D721Med (cell line): ENCODE measurements around the gene ATP13A5.
A peak's percentile ranks its signal among the peaks of the same experiment; 100 is the strongest.

Source experiments
- DNase-seq: peaks from one replicate; pipeline ENCODE4 v3.0.0; 2011; ENCODE audit warnings: low spot score; ENCODE audit not compliant: insufficient read length
- FAIRE-seq: peaks from 2 replicates; lab custom pipeline; 2011; peaks lifted over from hg19 to GRCh38; lab: Jason Lieb, UNC
- TF ChIP-seq, protein P1 (sequence below): IDR thresholded peaks from 2 replicates; pipeline ENCODE4 v1.5.1; 2012; ENCODE audit warnings: mild to moderate bottlenecking, control low read depth; ENCODE audit not compliant: insufficient read depth; ENCODE audit errors: missing control alignments

ATP13A5 gene

DNA sequence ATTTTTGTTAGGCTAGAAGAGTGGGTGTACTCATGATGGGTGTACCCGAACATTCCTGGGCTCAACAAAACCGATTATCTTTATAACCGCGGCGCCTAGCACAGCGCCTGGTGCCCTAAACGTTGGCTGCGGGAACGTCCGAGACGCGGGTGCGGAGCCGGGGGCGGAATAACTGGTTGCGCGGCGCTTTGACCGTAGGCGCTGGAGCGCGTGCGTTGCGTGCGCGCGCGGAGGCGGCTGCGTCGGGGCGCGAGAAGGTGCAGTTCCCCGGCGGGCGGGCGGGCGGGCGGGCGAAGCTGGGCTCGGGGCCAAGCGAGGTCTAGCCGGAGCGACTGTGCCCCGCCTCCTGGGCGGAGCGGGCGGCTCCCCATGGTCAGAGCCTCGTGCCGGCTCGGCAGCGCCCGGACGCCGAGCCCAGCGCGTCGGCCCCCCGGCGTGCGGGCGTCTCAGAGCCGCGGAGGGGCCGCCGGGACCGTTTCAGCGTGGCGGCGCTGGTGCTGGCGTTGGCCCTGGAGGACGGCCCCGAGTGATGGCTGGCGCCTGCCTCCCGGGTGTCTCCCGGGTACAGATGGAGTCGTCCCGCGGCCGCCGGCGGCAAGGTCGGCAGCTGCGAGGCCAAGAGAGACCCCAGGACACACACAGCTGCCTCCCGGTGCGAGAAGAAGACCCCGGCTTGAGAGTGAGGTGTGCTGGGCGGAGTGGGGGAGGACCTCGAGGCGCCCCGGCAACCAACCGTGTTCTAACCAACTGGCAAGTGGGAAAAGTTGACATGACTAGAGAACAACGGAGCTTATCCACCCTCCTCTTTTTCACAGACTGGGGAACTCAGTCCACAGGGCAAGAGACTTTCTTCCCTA, 137.5 kb downstream of the ATP13A5 start, which contains the start of gene PLAAT1:
TSS of gene PLAAT1 (plus strand) at position 373 of the 857 bp plus-strand sequence. CDS start 14,429 bp downstream, outside the sequence.
- FAIRE-seq (no peak), DNase-seq (peak; percentile 76)
- TF ChIP-seq, protein P1, sequence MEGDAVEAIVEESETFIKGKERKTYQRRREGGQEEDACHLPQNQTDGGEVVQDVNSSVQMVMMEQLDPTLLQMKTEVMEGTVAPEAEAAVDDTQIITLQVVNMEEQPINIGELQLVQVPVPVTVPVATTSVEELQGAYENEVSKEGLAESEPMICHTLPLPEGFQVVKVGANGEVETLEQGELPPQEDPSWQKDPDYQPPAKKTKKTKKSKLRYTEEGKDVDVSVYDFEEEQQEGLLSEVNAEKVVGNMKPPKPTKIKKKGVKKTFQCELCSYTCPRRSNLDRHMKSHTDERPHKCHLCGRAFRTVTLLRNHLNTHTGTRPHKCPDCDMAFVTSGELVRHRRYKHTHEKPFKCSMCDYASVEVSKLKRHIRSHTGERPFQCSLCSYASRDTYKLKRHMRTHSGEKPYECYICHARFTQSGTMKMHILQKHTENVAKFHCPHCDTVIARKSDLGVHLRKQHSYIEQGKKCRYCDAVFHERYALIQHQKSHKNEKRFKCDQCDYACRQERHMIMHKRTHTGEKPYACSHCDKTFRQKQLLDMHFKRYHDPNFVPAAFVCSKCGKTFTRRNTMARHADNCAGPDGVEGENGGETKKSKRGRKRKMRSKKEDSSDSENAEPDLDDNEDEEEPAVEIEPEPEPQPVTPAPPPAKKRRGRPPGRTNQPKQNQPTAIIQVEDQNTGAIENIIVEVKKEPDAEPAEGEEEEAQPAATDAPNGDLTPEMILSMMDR, result no peak

DNA sequence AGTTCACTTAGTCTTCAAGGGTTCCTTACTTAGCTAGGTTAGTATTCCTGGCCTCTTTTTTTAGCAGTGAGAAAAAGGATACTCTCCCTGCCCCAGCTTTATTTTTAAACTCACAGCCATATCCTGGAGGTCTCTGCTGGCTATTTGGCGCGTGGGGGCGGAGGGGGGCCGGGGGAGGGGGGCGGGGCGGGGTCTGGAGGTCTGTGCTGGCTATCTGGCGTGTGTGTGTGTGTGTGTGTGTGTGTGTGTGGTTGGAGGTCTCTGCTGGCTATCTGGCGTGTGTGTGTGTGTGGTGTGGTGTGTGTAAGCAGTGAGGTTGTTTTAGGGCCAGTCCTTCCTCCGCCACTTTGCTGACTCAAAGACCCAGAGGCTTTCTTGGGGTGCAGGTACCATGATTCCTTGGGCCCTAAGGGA, 138.1 kb downstream of the ATP13A5 start:
- DNase-seq, result no peak
- TF ChIP-seq, protein P1, result no peak
- FAIRE-seq, result no peak

DNA sequence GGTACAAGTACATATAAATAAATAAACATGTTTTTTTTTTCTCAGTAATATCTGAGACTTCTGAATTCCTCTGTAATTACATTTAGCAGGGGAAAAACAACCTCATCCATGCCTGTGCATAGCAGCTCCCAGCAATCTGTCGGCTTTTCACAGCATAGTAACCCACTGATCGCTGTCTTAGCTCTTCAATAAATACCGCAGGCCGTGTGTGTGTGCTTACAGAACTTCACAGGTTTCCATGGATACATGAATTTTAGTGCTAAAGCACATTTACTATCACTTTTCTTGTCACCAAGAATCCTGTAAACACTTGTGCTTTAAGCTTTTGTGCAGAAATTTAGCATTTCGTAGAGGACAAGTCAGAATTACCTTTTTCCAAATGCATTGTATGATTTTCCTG, 141.5 kb downstream of the ATP13A5 start:
- FAIRE-seq (no peak), DNase-seq (no peak)
- TF ChIP-seq, protein P1, result no peak

DNA sequence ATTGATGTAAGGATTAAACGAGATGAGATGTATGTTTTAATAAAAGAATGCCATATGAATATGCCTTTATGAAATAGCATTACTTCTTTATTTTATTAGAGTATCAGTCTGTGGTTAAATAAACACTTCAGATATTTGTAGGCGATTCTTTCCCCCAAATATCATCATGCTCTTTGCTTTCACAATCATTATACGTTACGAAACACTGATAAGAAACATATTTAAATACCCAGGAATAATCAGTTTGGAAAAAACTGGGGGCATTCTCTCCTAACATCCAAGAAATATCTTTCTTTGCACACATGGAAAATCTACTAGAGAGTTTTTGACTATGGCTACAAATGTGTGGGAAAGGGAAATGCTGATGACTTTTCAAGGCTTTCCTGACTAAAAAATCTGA, 142.0 kb downstream of the ATP13A5 start:
- FAIRE-seq (no peak), DNase-seq (no peak)
- TF ChIP-seq, protein P1, result no peak

DNA sequence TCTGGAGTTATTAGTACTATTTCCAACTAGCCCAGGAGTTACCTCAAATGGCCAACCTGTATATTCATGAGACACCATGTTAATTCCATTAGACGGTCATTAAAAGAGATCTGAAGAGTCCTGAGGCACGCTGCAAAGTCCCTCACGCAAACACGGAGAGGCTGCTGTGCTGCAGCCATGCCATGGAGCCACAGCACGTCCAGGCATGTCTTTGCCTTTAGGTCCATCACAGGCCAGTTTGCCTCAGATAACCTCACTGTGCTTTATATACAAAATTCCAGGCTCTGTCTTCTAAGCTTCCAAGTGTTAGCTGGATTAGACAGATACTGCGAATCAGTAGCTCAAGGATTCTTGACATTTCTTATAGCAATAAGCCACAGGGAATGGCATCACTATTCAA, 147.4 kb downstream of the ATP13A5 start:
- TF ChIP-seq, protein P1, result no peak
- FAIRE-seq, result peak; percentile 46
- no peak for DNase-seq

DNA sequence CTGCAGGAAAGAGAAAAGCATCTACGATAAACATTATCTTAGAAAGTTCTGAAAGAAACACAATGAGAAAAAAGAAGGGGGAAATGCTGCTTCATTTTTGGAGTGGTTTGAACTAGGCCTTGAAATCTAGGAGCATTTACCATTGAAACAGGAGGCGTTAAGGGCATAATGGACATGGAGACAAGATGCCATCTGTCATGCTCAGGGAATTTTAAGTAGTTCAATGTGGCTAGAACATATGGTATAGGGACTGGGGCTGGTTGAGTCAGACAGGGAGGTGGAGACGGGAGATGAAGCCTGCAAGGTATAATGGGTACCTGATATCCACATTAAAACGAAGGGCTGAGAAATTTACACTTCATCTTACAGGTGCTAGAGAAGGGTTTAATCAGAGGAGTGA, 147.9 kb downstream of the ATP13A5 start:
- DNase-seq, result no peak
- TF ChIP-seq, protein P1, result no peak
- FAIRE-seq, result peak; percentile 96

DNA sequence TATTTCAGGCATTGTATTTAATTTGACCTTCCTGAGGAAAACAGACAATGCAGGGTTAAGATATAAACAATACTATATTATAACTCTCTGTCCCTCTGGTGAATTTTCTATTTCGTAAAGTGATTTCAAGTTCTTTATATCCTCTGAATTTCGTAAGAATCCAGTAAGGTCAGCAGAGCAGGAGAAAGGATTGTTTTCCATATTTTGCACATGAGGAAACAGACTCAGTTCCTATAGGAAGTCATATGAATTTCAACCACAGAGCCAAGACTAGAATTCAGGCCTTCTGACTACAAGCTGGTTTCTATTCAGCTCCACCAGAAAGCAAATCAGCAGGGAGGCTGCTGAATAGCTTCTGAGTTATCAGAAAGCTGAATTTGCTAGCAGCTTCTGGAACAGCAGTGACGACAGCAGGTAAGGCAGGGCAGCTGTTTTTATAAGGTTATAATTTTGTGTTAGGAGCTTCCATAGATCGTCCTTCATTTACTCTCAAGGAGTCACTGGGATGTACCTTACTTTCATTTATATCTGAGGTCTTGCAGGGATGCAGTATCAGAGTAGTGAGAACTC, 148.6 kb downstream of the ATP13A5 start:
- no peak for DNase-seq
- TF ChIP-seq, protein P1, result no peak
- FAIRE-seq, result no peak
